GM04504 (cell line): ENCODE results near the gene RBM27.
"Not testable (repeated sequence)": the region's sequence is repeated elsewhere in the genome, so short reads cannot be mapped to it uniquely, and the experiment has no call there.

Experiments used
- DNase-seq: peaks from one replicate; pipeline ENCODE4 v3.0.0-alpha.2; 2012; ENCODE audit warnings: low read depth

Gene RBM27

GRCh38 chr5:146205499-146206202 is 2.2 kb downstream of the RBM27 start:
- no peak for DNase-seq

DNA sequence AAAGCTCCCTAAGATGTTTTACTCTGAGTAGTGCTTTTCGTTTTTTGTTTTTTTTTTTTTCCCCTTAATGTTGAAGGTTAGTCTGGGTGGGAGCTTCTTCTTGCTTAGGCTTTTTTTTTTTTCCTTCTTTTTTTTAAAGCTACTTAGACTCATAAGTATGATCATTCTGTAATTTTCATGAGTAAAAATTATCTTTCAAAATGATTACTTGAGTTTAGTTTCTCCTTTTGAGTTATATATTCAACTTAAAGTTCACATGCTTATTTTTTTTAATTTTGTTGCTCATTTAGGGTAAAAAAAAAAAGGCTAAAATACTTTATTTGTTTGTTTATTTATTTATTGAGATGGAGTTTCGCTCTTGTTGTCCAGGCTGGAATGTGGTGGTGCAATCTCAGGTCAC is 2.9 kb downstream of the RBM27 start:
- no peak for DNase-seq

GRCh38 chr5:146208916-146209522 is 5.6 kb downstream of the RBM27 start:
- no peak for DNase-seq

DNA sequence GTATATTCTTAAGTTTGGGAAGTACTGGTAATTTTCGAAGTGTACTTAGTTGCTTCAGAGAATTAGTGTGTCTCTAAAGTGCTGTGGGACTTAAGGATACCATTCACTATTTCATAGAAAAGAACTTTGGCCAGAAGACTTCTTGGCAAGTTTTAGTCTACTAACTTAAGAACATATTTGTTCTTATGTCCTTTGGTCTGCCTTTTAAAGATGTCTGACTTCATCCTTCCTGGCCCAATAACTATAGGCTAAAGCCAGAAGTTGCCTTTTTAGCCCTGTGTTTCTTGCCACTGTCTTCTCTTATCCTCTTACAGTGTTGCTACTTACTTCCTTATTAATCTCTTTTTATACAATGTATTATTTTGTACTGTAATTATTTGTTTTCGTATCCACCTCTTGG is 6.3 kb downstream of the RBM27 start:
- DNase-seq, result no peak

DNA sequence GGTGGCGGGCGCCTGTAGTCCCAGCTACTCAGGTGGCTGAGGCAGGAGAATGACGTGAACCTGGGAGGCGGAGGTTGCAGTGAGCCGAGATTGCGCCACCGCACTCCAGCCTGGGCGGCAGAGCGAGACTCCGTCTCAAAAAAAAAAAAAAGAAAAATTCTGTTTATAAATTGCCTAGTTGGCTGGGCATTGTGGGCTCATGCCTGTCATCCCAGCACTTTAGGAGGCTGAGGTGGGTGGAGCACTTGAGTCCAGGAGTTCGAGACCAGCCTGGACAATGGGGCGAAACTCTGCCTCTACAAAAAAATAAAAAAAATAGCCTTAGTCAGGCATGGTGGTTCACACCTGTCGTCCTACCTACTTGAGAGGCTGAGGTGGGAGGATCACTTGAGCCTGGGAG is 7.4 kb downstream of the RBM27 start:
- DNase-seq, result not testable (repeated sequence)

DNA sequence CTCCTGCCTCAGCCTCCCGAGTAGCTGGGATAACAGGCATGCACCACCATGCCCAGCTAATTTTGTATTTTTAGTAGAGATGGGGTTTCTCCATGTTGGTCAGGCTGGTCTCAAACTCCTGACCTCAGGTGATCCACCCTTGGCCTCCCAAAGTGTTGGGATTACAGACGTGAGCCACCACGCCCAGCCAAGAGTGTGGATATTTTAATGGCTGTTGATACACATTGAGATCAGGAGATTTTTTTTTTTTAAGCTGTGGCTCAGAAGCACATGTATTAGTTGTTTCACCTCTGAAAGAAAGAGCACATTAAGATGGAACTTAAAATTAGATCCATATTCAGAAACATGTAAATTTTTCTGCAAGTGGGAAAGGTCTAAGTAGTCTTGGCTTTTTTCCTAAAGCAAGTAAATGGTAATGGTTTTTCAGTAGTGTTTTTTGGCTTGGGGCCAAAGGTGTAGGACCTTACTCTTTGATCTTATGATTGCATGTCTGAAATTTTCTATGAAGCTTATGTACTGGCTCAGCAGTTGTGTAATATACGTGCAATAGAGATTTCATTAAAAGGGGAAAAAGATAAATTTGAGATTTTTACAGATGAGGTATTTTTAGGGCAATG is 9.9 kb downstream of the RBM27 start:
- DNase-seq, result no peak

DNA sequence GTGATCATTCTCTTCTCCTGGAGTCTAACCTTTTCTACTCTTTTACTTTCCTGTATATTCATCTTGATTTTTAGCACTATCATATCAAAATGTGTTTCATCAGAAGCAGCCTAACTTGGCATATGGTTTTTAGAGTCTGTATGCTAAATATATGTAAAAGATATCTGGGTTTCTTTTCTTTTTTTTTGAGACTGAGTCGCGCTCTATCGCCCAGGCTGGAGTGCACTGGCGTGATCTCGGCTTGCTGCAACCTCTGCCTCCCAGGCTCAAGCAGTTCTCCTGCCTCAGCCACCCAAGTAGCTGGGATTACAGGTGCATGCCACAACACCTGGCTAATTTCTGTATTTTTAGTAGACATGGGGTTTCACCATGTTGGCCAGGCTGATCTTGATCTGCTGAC is 11.5 kb downstream of the RBM27 start:
- not testable (repeated sequence) for DNase-seq

DNA sequence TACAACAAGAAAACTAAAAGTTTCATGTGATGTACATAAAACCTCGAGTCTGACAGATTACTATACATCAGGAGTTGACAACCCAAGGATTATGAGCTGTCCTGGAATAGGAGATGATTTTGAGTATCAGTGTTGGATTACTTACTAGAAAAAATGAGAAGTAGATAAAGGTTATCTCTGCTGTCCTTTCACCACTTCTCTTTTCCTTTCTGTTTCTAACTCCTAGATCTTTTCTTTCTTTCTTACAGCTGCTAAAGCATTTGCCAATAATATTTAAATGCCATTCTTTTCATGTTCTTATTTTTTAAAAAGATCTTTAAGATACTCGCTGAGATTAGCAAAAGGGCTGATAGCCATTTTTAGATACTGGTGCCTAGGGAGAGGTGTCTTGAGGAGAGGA is 14.8 kb downstream of the RBM27 start:
- DNase-seq, result no peak

DNA sequence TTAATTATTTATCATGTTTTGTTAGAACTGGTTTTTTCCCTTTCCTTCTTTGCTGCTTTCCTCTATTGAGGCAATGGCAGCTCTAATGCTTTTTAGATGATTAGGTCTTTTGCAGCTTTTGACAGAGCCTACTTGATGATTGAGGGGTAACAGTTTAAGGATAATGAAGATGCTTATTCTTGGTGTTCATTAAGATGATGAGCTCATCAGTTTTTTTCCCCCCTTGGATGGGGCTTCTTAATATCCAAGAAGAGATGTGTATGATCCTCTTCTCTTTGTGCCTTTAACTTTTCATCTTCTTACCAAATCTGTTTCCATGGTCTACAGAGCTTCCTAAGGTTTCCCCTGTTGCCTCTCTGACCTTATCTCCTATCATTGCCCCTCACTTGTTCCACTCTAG is 15.8 kb downstream of the RBM27 start:
- no peak for DNase-seq

DNA sequence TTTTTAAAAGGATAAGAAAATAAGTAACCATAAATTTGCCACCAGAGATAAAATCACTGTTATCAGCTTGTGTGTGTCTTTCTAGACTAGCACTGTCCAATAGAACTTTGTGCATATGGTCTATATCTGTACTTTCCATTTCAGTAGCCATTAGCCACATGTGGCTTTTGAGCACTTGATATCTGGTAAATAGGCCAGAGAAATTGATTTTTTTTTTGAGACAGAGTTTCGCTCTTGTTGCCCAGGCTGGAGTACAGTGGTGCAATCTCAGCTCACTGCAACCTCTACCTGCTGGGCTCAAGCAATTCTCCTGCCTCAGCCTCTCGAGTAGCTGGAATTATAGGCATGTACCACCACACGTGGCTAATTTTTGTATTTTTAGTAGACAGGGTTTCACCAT is 17.8 kb downstream of the RBM27 start:
- no peak for DNase-seq

DNA sequence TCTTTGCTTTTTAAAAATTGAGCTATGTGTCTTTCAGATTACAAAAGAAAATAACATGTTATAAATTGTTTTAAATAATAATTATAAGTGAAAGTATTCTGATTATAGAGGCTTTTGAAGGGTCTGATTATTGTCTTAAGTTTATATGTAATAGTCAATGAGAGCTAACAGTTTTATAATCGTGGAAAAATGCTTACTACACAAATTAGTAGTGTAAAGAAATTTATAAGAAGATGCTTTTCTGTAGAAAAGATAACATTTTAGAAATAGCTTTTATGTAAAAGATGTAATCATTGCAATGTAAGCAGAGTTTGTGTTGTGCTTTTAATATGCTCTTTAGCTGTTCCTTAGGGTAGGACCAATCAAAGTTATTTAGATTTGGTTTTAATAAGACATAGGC is 18.6 kb downstream of the RBM27 start:
- no peak for DNase-seq

- DNase-seq, result no peak
Observed at GRCh38 chr5:146223179-146223578, 19.8 kb downstream of the RBM27 start.

DNA sequence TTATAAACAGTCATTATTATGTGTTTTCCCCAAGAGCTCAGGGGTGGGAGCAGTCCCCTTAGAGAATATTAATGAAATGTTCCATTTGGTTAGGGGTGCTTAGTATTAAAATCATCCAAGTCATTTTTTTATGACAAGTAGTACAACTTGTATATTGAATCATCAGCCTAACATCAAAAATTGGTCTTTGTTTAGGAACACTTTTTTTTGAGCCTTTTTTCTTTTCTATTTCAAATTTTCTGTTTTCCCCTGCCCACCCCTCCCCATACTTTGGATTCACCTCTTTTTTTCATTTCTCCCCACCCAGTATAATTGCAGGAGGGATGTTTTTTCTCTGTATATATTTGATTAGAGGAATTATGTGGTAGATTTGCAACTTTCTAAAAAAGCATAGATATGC is 25.8 kb downstream of the RBM27 start:
- DNase-seq, result no peak

- no peak for DNase-seq
Observed at GRCh38 chr5:146232223-146232622, 28.8 kb downstream of the RBM27 start.

DNA sequence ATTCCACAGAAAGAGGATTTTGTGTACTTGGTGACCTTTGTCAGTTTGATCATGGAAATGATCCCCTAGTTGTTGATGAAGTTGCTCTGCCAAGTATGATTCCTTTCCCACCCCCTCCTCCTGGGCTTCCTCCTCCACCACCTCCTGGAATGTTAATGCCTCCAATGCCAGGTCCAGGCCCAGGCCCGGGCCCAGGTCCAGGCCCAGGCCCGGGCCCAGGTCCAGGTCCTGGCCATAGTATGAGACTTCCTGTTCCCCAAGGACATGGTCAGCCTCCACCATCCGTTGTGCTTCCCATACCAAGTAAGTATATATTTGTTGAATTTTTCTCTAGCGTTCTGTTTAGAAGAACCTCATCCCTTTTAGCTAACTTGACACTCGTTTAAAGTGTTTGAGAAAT is 30.0 kb downstream of the RBM27 start:
- DNase-seq, result no peak

GRCh38 chr5:146238973-146239372 is 35.6 kb downstream of the RBM27 start:
- no peak for DNase-seq

DNA sequence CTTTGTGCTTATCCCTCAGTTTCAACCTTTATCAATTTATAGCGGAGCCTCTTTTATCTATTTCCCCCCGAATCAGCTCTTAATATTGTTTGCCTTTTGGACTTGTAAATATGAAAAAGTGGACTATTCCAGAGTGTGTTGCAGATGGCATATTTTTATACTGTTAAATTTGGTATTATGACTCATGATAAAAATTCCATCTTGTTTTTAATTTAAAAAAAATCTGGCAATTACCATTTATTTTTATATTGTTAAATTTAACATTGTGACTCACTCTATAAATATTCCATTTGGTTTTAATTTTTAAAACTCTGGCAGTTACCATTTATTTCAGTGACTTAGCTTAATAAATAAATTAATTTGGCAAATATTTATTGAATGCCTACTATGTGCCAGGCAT is 37.5 kb downstream of the RBM27 start:
- DNase-seq, result no peak

- DNase-seq, result no peak
Observed at GRCh38 chr5:146243247-146243646, 39.8 kb downstream of the RBM27 start.

- no peak for DNase-seq
Observed at GRCh38 chr5:146248561-146248960, 45.2 kb downstream of the RBM27 start.

- no peak for DNase-seq
Observed at GRCh38 chr5:146249801-146250200, 46.4 kb downstream of the RBM27 start.
